ENCODE results near the gene RANBP1. TPM values are rescaled to one million over a fixed set of nuclear protein-coding genes. Genes with fewer than 3 reads are reported as not detected.

RANBP1 gene
- total and polyA plus RNA-seq, 2 experiments from 2014 or later: 233 to 253 TPM

- Histone ChIP-seq H2AFZ (no peak overlapping the region), H3K4me3 (no peak overlapping the region), H4K20me1 (ENCODE audit: insufficient read depth) (no peaks in the 10 kb centered on the region), H3K9ac (no peak overlapping the region), H3F3A (ENCODE audit: insufficient read depth) (peaks cover 28% of the 10 kb centered on the region; the same call in 1 of the 2 replicates), H3K27me3 (replicated peaks; ENCODE audit: insufficient read depth) (no peaks in the 10 kb centered on the region), H3K9me2 (ENCODE audit: insufficient read depth) (no peaks in the 10 kb centered on the region), H3K27ac (no peak overlapping the region), H3K9me3 (ENCODE audit: low read depth) (no peaks in the 10 kb centered on the region), H3K4me2 (ENCODE audit: unreplicated experiment) (no peak overlapping the region), H3K4me1 (ENCODE audit: insufficient read depth) (no peaks in the 10 kb centered on the region), H3K79me2 (ENCODE audit: insufficient read depth) (peaks cover 24% of the 10 kb centered on the region), H3K36me3 (ENCODE audit: low read depth) (0 out of 2 replicates have a peak, but pooled peaks cover 6% of the 10 kb centered on the region)
- TF ChIP-seq EZH2phosphoT487 (IDR thresholded peaks at IDR 0.05; ENCODE audit: insufficient read depth, low read depth) (no peak), EZH2 (IDR thresholded peaks at IDR 0.05; ENCODE audit: insufficient read depth, poor library complexity, severe bottlenecking) (no peak)
- WGBS, 2 experiments (ENCODE audit: low coverage in 1 of 2, low lambda C conversion rate in 2 of 2, missing lambda C conversion rate in 2 of 2): 84 to 85% methylated on average over 14 to 15 of the region's 15 CpGs
- no peak for DNase-seq
- in situ Hi-C loops (cut with MboI): no loop called here
Observed at GRCh38 chr22:20127318-20127868, 11.5 kb downstream of the RANBP1 start.

GRCh38 chr22:20127869-20128618, 12.1 kb downstream of the RANBP1 start:
- H3K9ac ChIP-seq: no peak overlapping the region
- TF ChIP-seq EZH2 (IDR thresholded peaks at IDR 0.05; ENCODE audit: insufficient read depth, poor library complexity, severe bottlenecking) (no peak), EZH2phosphoT487 (IDR thresholded peaks at IDR 0.05; ENCODE audit: insufficient read depth, low read depth) (no peak)
- H3K9me2 ChIP-seq (ENCODE audit: insufficient read depth): no peaks in the 10 kb centered on the region
- H3K27me3 ChIP-seq (replicated peaks; ENCODE audit: insufficient read depth): no peaks in the 10 kb centered on the region
- no peak overlapping the region for H3K27ac ChIP-seq
- no peak overlapping the region for H3K4me2 ChIP-seq (ENCODE audit: unreplicated experiment)
- peaks cover 4% of the 10 kb centered on the region; the same call in 1 of the 2 replicates for H3K4me1 ChIP-seq (ENCODE audit: insufficient read depth)
- no peak for DNase-seq
- 74 to 75% methylated on average over 17 of the region's 17 CpGs for WGBS, 2 experiments (ENCODE audit: low coverage in 1 of 2, low lambda C conversion rate in 2 of 2, missing lambda C conversion rate in 2 of 2)
- in situ Hi-C loops (cut with MboI): no loop called here
- no peak overlapping the region for H2AFZ ChIP-seq
- 0 out of 2 replicates have a peak, but pooled peaks cover 6% of the 10 kb centered on the region for H3K36me3 ChIP-seq (ENCODE audit: low read depth)
- H4K20me1 ChIP-seq (ENCODE audit: insufficient read depth): no peaks in the 10 kb centered on the region
- no peaks in the 10 kb centered on the region for H3K9me3 ChIP-seq (ENCODE audit: low read depth)
- no peak overlapping the region for H3K4me3 ChIP-seq
- peaks cover 24% of the 10 kb centered on the region for H3K79me2 ChIP-seq (ENCODE audit: insufficient read depth)
- peaks cover 28% of the 10 kb centered on the region; the same call in 1 of the 2 replicates for H3F3A ChIP-seq (ENCODE audit: insufficient read depth)

GRCh38 chr22:20128619-20128901, 12.7 kb downstream of the RANBP1 start:
- Histone ChIP-seq H3K36me3 (ENCODE audit: low read depth) (0 out of 2 replicates have a peak, but pooled peaks cover 6% of the 10 kb centered on the region), H4K20me1 (ENCODE audit: insufficient read depth) (no peaks in the 10 kb centered on the region), H3K27me3 (replicated peaks; ENCODE audit: insufficient read depth) (no peaks in the 10 kb centered on the region), H3K9ac (no peak overlapping the region), H3K4me3 (no peak overlapping the region), H3F3A (ENCODE audit: insufficient read depth) (peaks cover 28% of the 10 kb centered on the region; the same call in 1 of the 2 replicates), H3K9me3 (ENCODE audit: low read depth) (no peaks in the 10 kb centered on the region), H3K9me2 (ENCODE audit: insufficient read depth) (no peaks in the 10 kb centered on the region), H3K4me2 (ENCODE audit: unreplicated experiment) (no peak overlapping the region), H3K79me2 (ENCODE audit: insufficient read depth) (peaks cover 27% of the 10 kb centered on the region), H3K4me1 (ENCODE audit: insufficient read depth) (peaks cover 9% of the 10 kb centered on the region; the same call in 1 of the 2 replicates), H2AFZ (no peak overlapping the region), H3K27ac (no peak overlapping the region)
- DNase-seq: no peak
- in situ Hi-C loops (cut with MboI): no loop called here
- no peak for TF ChIP-seq EZH2phosphoT487 (IDR thresholded peaks at IDR 0.05; ENCODE audit: insufficient read depth, low read depth)
- TF ChIP-seq EZH2 (IDR thresholded peaks at IDR 0.05; ENCODE audit: insufficient read depth, poor library complexity, severe bottlenecking): no peak
- 44 to 50% methylated on average over 2 of the region's 2 CpGs for WGBS, 2 experiments (ENCODE audit: low coverage in 1 of 2, low lambda C conversion rate in 2 of 2, missing lambda C conversion rate in 2 of 2)

- H3K4me3 ChIP-seq: no peak overlapping the region
- no peaks in the 10 kb centered on the region for H4K20me1 ChIP-seq (ENCODE audit: insufficient read depth)
- no peaks in the 10 kb centered on the region for H3K9me2 ChIP-seq (ENCODE audit: insufficient read depth)
- no peaks in the 10 kb centered on the region for H3K27me3 ChIP-seq (replicated peaks; ENCODE audit: insufficient read depth)
- WGBS, 2 experiments (ENCODE audit: low coverage in 1 of 2, low lambda C conversion rate in 2 of 2, missing lambda C conversion rate in 2 of 2): 37 to 44% methylated on average over 18 of the region's 18 CpGs
- in situ Hi-C loops (cut with MboI): no loop called here
- H3K4me1 ChIP-seq (ENCODE audit: insufficient read depth): peaks cover 11% of the 10 kb centered on the region; the same call in 1 of the 2 replicates
- peak; percentile 62 for DNase-seq
- TF ChIP-seq EZH2phosphoT487 (IDR thresholded peaks at IDR 0.05; ENCODE audit: insufficient read depth, low read depth): no peak
- no peak for TF ChIP-seq EZH2 (IDR thresholded peaks at IDR 0.05; ENCODE audit: insufficient read depth, poor library complexity, severe bottlenecking)
- H2AFZ ChIP-seq: no peak overlapping the region
- H3F3A ChIP-seq (ENCODE audit: insufficient read depth): peaks cover 28% of the 10 kb centered on the region; the same call in 1 of the 2 replicates
- peaks cover 27% of the 10 kb centered on the region for H3K79me2 ChIP-seq (ENCODE audit: insufficient read depth)
- no peak overlapping the region for H3K9ac ChIP-seq
- H3K9me3 ChIP-seq (ENCODE audit: low read depth): no peaks in the 10 kb centered on the region
- no peak overlapping the region for H3K27ac ChIP-seq
- H3K36me3 ChIP-seq (ENCODE audit: low read depth): 0 out of 2 replicates have a peak, but pooled peaks cover 6% of the 10 kb centered on the region
- H3K4me2 ChIP-seq (ENCODE audit: unreplicated experiment): no peak overlapping the region
Observed at GRCh38 chr22:20128902-20129746, 13.2 kb downstream of the RANBP1 start.
